ENCODE data around the gene ZNF580. TPM values are rescaled to one million over a fixed set of nuclear protein-coding genes. Genes with fewer than 3 reads are reported as not detected.

ZNF580 gene
- total and polyA plus RNA-seq, 10 of the 15 experiments (the other 5 are each of a cell fraction or from before 2014, with no cell fraction given), result 2.3 to 31.8 (median 10.0) TPM

DNA sequence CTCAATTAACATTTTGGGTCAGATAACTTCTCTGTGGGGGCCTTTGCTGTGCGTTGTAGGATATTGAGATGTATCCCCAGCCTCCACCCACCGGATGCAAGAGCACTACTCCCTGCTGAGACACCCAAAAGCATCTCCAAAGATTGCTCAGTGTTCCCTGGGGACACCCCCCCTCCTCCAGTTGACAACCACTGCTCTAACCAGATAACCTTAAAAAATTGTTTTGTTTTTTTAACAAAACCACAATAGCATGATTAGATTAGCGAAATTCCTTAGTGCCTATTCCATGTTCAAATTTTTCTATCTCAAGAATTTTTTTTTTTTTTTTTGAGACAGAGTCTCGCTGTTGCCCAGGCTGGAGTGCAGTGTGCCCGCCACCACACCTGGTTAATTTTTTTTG is 31.6 kb downstream of the ZNF580 start:
- Histone ChIP-seq H3K4me3 (no peak overlapping the region), H4K20me1 (ENCODE audit: control insufficient read depth, insufficient read depth) (peaks cover 12% of the 10 kb centered on the region), H3K4me2 (ENCODE audit: control insufficient read depth, insufficient read depth) (no peak overlapping the region), H3K9me3 (replicated peaks; ENCODE audit: control insufficient read depth, insufficient read depth, low read length) (no peaks in the 10 kb centered on the region), H3K4me1 (ENCODE audit: control insufficient read depth, insufficient read depth, low read length) (peaks cover 4% of the 10 kb centered on the region), H3K9ac (ENCODE audit: control insufficient read depth, insufficient read depth, low read length) (no peak overlapping the region), H3K36me3 (ENCODE audit: control insufficient read depth in 2 of 2, insufficient read depth in 2 of 2, low read length in 1 of 2) (peaks cover 10 to 34% of the 10 kb centered on the region in 2 experiments), H3K27me3 (replicated peaks in 1 of 2; ENCODE audit: control insufficient read depth in 2 of 2, insufficient read depth in 2 of 2, low read length in 1 of 2) (no peaks in the 10 kb centered on the region), H3K27ac (ENCODE audit: control insufficient read depth, insufficient read depth) (no peak overlapping the region), H2AFZ (ENCODE audit: control insufficient read depth, low read depth, low read length) (no peak overlapping the region), H3K79me2 (ENCODE audit: control insufficient read depth, insufficient read depth, low read length) (peaks cover 28% of the 10 kb centered on the region)
- no peak for TF ChIP-seq SPI1 (IDR thresholded peaks at IDR 0.05; ENCODE audit: borderline replicate concordance, insufficient read depth, low read depth, low read length)
- RAD21 ChIA-PET (ENCODE audit: unreplicated experiment), result interaction anchor here (1.5 to 1.9 kb wide), 2 partner anchors 15 to 40 kb away, joined by 9 to 11 read pairs; no protein-coding TSS in a partner anchor
- DNase-seq (ENCODE audit: low read depth, low spot score) (no peak), ATAC-seq (no peak), FAIRE-seq (no peak)
- POLR2A ChIA-PET, result no interaction called here
- SMC1A ChIA-PET (ENCODE audit: uncharacterized antibody, unreplicated experiment), result no interaction called here
- in situ Hi-C loops (cut with MboI) (loop anchor here (25.0 kb wide), 1 partner anchor 1535 kb away; the partner anchor contains the start of gene CNOT3), intact Hi-C loops (cut with micrococcal nuclease; ENCODE audit: unreplicated experiment) (no loop called here)
- no TSS peak for BruUV-seq (replicated peaks)
- WGBS (ENCODE audit: insufficient coverage, insufficient replicate concordance, low lambda C conversion rate, missing lambda C conversion rate), result 67% methylated on average over 5 of the region's 5 CpGs
- CTCF ChIA-PET, result interaction anchor here (2.3 to 3.6 kb wide), 2 partner anchors 16 to 40 kb away, joined by 14 to 33 read pairs; no protein-coding TSS in a partner anchor

GRCh38 chr19:55673465-55673864 is 32.7 kb downstream of the ZNF580 start:
- Histone ChIP-seq H3K9ac (ENCODE audit: control insufficient read depth, insufficient read depth, low read length) (no peak overlapping the region), H3K4me3 (no peak overlapping the region), H3K27ac (ENCODE audit: control insufficient read depth, insufficient read depth) (no peak overlapping the region), H3K79me2 (ENCODE audit: control insufficient read depth, insufficient read depth, low read length) (peaks cover 38% of the 10 kb centered on the region), H3K4me2 (ENCODE audit: control insufficient read depth, insufficient read depth) (no peak overlapping the region), H3K4me1 (ENCODE audit: control insufficient read depth, insufficient read depth, low read length) (peaks cover 12% of the 10 kb centered on the region), H4K20me1 (ENCODE audit: control insufficient read depth, insufficient read depth) (peaks cover 10% of the 10 kb centered on the region), H3K9me3 (replicated peaks; ENCODE audit: control insufficient read depth, insufficient read depth, low read length) (no peaks in the 10 kb centered on the region), H2AFZ (ENCODE audit: control insufficient read depth, low read depth, low read length) (no peak overlapping the region), H3K27me3 (replicated peaks in 1 of 2; ENCODE audit: control insufficient read depth in 2 of 2, insufficient read depth in 2 of 2, low read length in 1 of 2) (no peaks in the 10 kb centered on the region), H3K36me3 (ENCODE audit: control insufficient read depth in 2 of 2, insufficient read depth in 2 of 2, low read length in 1 of 2) (peaks cover 8 to 28% of the 10 kb centered on the region in 2 experiments; a peak in 3 of 4 replicates)
- intact Hi-C loops (cut with micrococcal nuclease; ENCODE audit: unreplicated experiment) (no loop called here), in situ Hi-C loops (cut with MboI) (loop anchor here (25.0 kb wide), 1 partner anchor 1536 kb away; the partner anchor contains the start of gene CNOT3)
- no peak for DNase-seq (ENCODE audit: low read depth, low spot score)
- ATAC-seq, result no peak
- POLR2A ChIA-PET, result interaction anchor here (1.2 kb wide), 1 partner anchor 16 kb away, joined by 3 read pairs; no protein-coding TSS in a partner anchor
- BruUV-seq (replicated peaks), result no TSS peak
- WGBS (ENCODE audit: insufficient coverage, insufficient replicate concordance, low lambda C conversion rate, missing lambda C conversion rate), result 93% methylated on average over 9 of the region's 9 CpGs
- SMC1A ChIA-PET (ENCODE audit: uncharacterized antibody, unreplicated experiment), result interaction anchor here (0.7 kb wide), 1 partner anchor 134 kb away, joined by 3 read pairs; no protein-coding TSS in a partner anchor
- CTCF ChIA-PET, result interaction anchor here (0.6 to 3.6 kb wide), 3 partner anchors 16 to 584 kb away, joined by 3 to 33 read pairs (median 4); no protein-coding TSS in a partner anchor
- no peak for FAIRE-seq
- RAD21 ChIA-PET (ENCODE audit: unreplicated experiment), result interaction anchor here (0.7 kb wide), 1 partner anchor 16 kb away, joined by 4 read pairs; no protein-coding TSS in a partner anchor
- TF ChIP-seq DPF2 (IDR thresholded peaks at IDR 0.05), result no peak
- TF ChIP-seq SIN3A (IDR thresholded peaks at IDR 0.05; ENCODE audit: low read depth, low read length), result no peak
- no peak for TF ChIP-seq USF1 (IDR thresholded peaks at IDR 0.05; ENCODE audit: borderline replicate concordance, extremely low read length, insufficient read depth, low read depth, low read length)
- no peak for TF ChIP-seq NKRF (conservative IDR thresholded peaks at IDR 0.05)
- TF ChIP-seq MXI1 (IDR thresholded peaks at IDR 0.05; ENCODE audit: low read depth, low read length), result no peak
- TF ChIP-seq SMC3 (IDR thresholded peaks at IDR 0.05; ENCODE audit: borderline replicate concordance, low read length), result no peak
- no peak for TF ChIP-seq SMAD5 (IDR thresholded peaks at IDR 0.05; ENCODE audit: low read depth)
- no peak for TF ChIP-seq ZNF384 (IDR thresholded peaks at IDR 0.05; ENCODE audit: borderline replicate concordance, low read depth, low read length)
- TF ChIP-seq, protein P1, sequence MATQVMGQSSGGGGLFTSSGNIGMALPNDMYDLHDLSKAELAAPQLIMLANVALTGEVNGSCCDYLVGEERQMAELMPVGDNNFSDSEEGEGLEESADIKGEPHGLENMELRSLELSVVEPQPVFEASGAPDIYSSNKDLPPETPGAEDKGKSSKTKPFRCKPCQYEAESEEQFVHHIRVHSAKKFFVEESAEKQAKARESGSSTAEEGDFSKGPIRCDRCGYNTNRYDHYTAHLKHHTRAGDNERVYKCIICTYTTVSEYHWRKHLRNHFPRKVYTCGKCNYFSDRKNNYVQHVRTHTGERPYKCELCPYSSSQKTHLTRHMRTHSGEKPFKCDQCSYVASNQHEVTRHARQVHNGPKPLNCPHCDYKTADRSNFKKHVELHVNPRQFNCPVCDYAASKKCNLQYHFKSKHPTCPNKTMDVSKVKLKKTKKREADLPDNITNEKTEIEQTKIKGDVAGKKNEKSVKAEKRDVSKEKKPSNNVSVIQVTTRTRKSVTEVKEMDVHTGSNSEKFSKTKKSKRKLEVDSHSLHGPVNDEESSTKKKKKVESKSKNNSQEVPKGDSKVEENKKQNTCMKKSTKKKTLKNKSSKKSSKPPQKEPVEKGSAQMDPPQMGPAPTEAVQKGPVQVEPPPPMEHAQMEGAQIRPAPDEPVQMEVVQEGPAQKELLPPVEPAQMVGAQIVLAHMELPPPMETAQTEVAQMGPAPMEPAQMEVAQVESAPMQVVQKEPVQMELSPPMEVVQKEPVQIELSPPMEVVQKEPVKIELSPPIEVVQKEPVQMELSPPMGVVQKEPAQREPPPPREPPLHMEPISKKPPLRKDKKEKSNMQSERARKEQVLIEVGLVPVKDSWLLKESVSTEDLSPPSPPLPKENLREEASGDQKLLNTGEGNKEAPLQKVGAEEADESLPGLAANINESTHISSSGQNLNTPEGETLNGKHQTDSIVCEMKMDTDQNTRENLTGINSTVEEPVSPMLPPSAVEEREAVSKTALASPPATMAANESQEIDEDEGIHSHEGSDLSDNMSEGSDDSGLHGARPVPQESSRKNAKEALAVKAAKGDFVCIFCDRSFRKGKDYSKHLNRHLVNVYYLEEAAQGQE (IDR thresholded peaks at IDR 0.05; ENCODE audit: low read depth, low read length), result no peak
